HG02623 (cell line): ENCODE data around the gene TMPRSS11B.
"Not testable (repeated sequence)": the region's sequence is repeated elsewhere in the genome, so short reads cannot be mapped to it uniquely, and the experiment has no call there.

ENCODE experiments used
- ATAC-seq: cut with Tn5 transposase; IDR thresholded peaks from one replicate; pipeline ENCODE4 v1.9.1; 2021; ENCODE audit warnings: moderate library complexity; ENCODE audit not compliant: unreplicated experiment

The TMPRSS11B gene, protein sequence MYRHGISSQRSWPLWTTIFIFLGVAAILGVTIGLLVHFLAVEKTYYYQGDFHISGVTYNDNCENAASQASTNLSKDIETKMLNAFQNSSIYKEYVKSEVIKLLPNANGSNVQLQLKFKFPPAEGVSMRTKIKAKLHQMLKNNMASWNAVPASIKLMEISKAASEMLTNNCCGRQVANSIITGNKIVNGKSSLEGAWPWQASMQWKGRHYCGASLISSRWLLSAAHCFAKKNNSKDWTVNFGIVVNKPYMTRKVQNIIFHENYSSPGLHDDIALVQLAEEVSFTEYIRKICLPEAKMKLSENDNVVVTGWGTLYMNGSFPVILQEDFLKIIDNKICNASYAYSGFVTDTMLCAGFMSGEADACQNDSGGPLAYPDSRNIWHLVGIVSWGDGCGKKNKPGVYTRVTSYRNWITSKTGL

DNA sequence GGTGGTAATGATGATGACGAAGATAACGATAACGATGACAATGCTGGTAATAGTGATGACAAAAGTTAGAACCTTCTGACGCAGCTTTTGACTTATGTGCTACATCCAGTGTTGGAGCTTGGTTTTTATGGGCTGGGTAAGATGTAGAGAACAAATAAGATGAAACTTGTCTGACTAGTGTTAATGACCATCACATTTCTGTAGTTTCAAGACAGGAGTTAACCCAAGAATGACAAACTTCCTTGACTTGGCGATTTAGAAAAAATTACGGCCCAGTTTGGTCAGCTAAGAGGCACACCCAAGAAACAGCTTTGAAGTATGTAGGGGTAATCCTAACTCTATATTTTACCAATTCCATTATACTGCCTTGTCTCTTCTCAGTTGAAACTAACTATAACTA, at the start of gene TMPRSS11B:
Gene TMPRSS11B, minus strand, starts transcription at position 101 of the 400 bp plus-strand sequence. CDS start 136 bp downstream, outside the sequence.
- no peak for ATAC-seq

DNA sequence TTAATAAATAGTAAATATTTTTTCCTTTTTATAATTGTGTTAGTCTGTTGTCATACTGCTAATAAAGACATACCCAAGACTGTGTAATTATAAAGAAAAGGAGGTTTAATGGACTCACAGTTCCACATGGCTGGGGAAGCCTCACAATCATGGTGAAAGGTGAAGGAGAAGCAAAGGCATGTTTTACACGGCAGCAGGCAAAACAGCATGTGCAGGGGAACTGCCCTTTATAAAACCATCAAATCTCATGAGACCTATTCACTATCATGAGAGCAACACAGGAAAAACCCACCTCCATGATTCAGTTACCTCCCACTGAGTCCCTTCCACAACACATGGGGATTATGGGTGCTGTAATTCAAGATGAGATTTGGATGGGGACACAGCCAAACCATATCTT, 45.8 kb upstream of the TMPRSS11B start:
- no peak for ATAC-seq

DNA sequence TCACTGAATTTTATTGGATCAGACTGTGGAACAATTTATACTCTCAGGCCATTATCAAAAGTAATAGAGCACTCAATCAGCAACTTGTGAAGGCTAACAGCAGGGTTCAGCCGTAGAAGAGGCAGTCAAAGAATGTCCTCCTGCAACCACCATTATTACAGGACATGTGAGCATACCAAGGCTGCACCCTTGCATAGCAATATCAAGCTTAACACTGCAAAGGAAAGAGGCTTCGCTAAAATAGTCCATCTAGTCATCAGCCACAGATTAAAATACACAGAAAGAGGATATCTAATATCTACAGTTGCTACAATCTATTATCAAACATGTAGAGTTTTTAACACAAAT, 42.9 kb upstream of the TMPRSS11B start:
- ATAC-seq: no peak

GRCh38 chr4:68287704-68288392, 42.4 kb upstream of the TMPRSS11B start:
- ATAC-seq: no peak

DNA sequence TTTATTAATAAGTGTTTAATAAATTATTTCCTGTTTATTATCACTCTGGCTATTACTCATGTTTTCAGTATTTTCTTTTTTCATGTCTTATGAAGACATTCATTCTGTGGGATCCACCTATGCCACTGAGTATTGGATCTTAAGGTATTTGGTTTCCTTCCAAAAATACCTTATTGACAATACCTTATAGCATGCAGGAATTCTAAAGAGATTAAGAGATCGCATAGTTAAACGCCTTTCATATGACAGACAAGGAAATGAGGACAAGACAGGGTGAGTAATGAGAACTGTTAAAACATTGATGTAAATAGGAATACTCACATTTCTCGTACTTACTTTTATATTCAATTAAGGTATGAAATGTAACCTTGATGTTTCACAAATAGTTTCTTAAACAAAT, 38.2 kb upstream of the TMPRSS11B start:
- no peak for ATAC-seq

GRCh38 chr4:68283095-68283494, 37.6 kb upstream of the TMPRSS11B start:
- no peak for ATAC-seq

DNA sequence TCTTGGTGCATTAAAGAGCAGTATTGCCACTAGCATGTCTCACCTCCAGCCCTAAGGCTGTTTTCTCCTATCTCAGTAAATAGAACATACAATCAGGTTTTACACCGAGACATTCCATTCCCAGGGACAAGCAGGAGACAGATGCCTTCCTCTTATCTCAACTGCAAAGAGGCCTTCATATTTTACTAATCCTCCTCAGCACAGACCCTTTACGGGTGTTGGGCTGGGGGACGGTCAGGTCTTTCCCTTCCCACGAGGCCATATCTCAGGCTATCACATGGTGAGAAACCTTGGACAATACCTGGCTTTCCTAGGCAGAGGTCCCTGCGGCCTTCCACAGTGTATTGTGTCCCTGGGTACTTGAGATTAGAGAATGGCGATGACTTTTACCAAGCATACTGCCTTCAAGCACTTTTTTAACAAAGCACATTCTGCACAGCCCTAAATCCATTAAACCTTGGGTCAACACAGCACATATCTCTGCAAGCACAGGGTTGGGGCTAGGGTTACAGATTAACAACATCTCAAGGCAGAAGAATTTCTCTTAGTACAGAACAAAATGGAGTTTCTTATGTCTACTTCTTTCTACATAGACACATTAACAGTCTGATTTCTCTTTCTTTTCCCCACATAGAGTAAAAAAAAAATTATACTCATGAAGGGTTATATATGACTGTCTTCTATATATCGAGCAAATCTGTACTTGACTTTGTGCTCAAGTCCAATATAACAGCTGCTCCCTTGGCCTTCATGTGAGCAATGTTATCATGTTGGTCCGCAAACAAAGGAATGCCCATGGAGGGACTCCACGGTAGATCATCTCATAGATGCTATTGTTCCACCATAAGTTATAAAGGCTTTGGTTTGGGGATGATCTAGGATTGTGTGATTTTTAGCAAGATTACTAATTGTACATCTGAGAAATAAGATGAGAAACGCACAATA, 36.6 kb upstream of the TMPRSS11B start:
- ATAC-seq: not testable (repeated sequence)

- ATAC-seq: no peak
These were observed 32.5 kb upstream of the TMPRSS11B start for GRCh38 chr4:68278029-68278428.

GRCh38 chr4:68277627-68278026, 32.1 kb upstream of the TMPRSS11B start:
- no peak for ATAC-seq

DNA sequence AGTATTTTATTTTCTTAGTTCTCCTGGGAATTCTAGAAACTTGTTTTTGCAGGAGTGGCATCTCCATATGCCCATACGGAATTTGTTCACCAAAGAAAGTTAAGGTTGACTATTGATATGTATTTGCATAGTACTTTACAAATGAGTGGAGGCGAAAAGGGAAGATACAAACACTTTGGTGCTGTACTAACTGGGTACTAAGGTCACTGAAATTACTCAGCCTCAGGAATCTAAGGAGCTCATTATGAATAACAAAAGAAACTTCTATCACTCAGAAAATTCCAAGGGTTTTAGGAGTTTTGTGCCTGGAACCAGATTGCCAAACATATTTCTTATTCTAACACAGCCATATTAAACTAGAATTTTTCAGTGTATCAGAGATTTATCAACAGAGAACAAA, 27.4 kb upstream of the TMPRSS11B start:
- peak; percentile 37 for ATAC-seq

DNA sequence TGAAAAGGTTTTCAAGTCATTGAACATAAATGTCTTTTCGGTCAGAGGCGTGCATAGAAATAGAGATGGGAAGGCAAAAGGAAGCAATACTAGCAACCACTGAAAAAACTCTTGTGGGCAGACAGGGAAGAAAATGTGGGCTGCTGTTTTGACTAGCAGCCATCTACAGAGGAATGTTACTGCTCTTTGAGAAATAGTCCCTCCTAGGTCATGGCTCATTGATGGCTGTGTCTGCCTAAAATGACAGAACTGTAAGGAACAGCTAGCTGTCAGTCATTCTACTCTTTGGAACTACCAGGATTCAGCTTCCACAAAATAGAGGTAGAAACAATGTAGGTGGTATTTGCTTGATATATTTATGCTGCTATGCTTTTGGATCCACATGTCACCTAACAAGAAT, 26.9 kb upstream of the TMPRSS11B start:
- ATAC-seq: peak; percentile 51

- ATAC-seq: peak; percentile 59
These were observed 26.4 kb upstream of the TMPRSS11B start for GRCh38 chr4:68271851-68272357.

DNA sequence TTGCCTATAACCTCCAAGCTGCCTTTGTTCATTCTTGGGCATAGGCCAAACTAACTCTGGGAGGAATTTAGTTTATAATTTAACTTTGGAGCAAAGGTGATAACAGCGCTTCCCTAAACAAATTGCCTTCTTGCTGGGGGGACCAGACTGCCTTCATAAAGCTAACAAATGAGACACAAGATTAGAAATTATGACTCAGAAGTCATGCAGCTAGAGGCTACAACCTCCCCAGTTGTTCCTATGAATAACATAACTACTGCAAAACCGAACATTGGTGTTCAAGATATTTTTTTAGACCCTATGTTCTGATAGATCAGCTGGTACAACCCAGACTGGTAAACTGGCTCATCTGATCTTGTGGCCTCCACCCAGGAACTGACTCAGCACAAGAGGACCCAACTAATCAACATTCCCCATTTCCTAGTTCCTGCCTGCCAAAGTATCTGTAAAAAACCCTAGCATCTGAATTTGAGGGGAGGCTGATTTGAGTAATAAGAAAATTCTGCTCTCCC, 22.0 kb upstream of the TMPRSS11B start:
- ATAC-seq: no peak

- ATAC-seq: no peak
These were observed 19.5 kb upstream of the TMPRSS11B start for GRCh38 chr4:68264875-68265565.

DNA sequence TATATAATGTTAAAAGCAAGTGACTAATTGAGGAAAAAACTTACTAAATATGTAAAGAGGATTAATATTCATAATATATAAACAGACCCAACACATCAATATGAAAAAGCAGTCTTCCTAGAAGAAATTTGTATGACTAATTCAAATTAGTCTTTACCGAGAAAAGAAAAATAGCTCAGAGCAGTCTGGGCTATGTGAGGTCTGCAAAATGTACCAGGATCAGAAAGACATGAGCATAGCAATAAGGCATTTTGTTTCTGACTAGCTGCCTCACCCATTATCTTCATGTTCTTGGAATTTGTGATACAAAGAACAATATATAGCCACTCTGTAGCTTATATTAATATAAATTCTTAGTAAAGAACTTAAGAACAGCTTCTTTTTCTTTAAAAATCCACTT, 13.7 kb upstream of the TMPRSS11B start:
- ATAC-seq: no peak

GRCh38 chr4:68257719-68258118, 12.2 kb upstream of the TMPRSS11B start:
- ATAC-seq: no peak

- ATAC-seq: no peak
These were observed 10.8 kb upstream of the TMPRSS11B start for GRCh38 chr4:68256284-68256683.

GRCh38 chr4:68250151-68250930, 4.8 kb upstream of the TMPRSS11B start:
- ATAC-seq: no peak

- peak; percentile 78 for ATAC-seq
These were observed 3.9 kb upstream of the TMPRSS11B start for GRCh38 chr4:68249434-68249833.
